ENCODE measurements around the gene CYP26C1.

- TF ChIP-seq POLR2A (IDR thresholded peaks at IDR 0.05; ENCODE audit: low read length) = no peak
- no peak for TF ChIP-seq GATA1 (IDR thresholded peaks at IDR 0.05; ENCODE audit: low read depth, low read length)
Observed at GRCh38 chr10:93072713-93073538, 12.3 kb downstream of the CYP26C1 start.

Data from erythroblast (primary cell).